Measurements from ENCODE around the gene TMCO1.
"Not testable (repeated sequence)": the region's sequence is repeated elsewhere in the genome, so short reads cannot be mapped to it uniquely, and the experiment has no call there.

The TMCO1 gene

GRCh38 chr1:165683848-165684485, 84.7 kb downstream of the TMCO1 start:
- no peak for DNase-seq

- DNase-seq: not testable (repeated sequence)
These were observed 87.9 kb downstream of the TMCO1 start for GRCh38 chr1:165680773-165681172.

- DNase-seq: no peak
These were observed 88.4 kb downstream of the TMCO1 start for GRCh38 chr1:165680303-165680702.

GRCh38 chr1:165679282-165680036, 89.2 kb downstream of the TMCO1 start:
- no peak for DNase-seq

GRCh38 chr1:165678509-165678908, 90.2 kb downstream of the TMCO1 start:
- no peak for DNase-seq

Data from amniotic stem cell (primary cell).